Type B pancreatic cell (in vitro differentiated cells): ENCODE data around the gene ZDHHC22. TPM values are rescaled to one million over a fixed set of nuclear protein-coding genes. Genes with fewer than 3 reads are reported as not detected.

Source experiments
- DNase-seq: peaks from one replicate; pipeline ENCODE4 v3.0.0; 2021; ENCODE audit warnings: mixed read lengths; ENCODE audit not compliant: unreplicated experiment; ENCODE audit errors: extremely low spot score
- H3K27ac Mint-ChIP-seq: 2 replicates; pipeline ENCODE4 v1.8.0; 2021; ENCODE audit warnings: mild to moderate bottlenecking, mixed read lengths
- H3K27me3 Mint-ChIP-seq: 2 replicates; pipeline ENCODE4 v1.8.0; 2021; ENCODE audit warnings: mixed read lengths
- H3K36me3 Mint-ChIP-seq: 2 replicates; pipeline ENCODE4 v1.8.0; 2021; ENCODE audit warnings: mixed read lengths
- H3K4me1 Mint-ChIP-seq: one replicate; pipeline ENCODE4 v1.8.0; 2021; ENCODE audit warnings: mixed read lengths; ENCODE audit not compliant: unreplicated experiment
- H3K4me3 Mint-ChIP-seq: 2 replicates; pipeline ENCODE4 v1.8.0; 2021; ENCODE audit warnings: mild to moderate bottlenecking, mixed read lengths
- H3K9me3 Mint-ChIP-seq: 2 replicates; pipeline ENCODE4 v1.8.0; 2021; ENCODE audit warnings: mixed read lengths
- total RNA-seq: library from RNA; stranded (reverse); gene quantifications from 2 replicates; pipeline ENCODE4 v1.2.1, GENCODE V29; 2021; ENCODE audit warnings: low replicate concordance
- TF ChIP-seq, protein P1 (sequence below): fragments of 200-600 bp; sonication (generic); conservative IDR thresholded peaks from 2 replicates; pipeline ENCODE4 v1.5.0; 2021; ENCODE audit warnings: antibody characterized with exemption, mild to moderate bottlenecking

ZDHHC22 gene
- total RNA-seq, 1 donor from 2014 or later, result 0.24 TPM

- H3K27me3 Mint-ChIP-seq, result peaks cover 60% of the 10 kb centered on the region
- DNase-seq, result no peak
- H3K9me3 Mint-ChIP-seq, result no peaks in the 10 kb centered on the region
- H3K27ac Mint-ChIP-seq, result no peak overlapping the region
- H3K4me3 Mint-ChIP-seq, result no peak overlapping the region
- H3K36me3 Mint-ChIP-seq, result no peaks in the 10 kb centered on the region
- TF ChIP-seq, protein P1, sequence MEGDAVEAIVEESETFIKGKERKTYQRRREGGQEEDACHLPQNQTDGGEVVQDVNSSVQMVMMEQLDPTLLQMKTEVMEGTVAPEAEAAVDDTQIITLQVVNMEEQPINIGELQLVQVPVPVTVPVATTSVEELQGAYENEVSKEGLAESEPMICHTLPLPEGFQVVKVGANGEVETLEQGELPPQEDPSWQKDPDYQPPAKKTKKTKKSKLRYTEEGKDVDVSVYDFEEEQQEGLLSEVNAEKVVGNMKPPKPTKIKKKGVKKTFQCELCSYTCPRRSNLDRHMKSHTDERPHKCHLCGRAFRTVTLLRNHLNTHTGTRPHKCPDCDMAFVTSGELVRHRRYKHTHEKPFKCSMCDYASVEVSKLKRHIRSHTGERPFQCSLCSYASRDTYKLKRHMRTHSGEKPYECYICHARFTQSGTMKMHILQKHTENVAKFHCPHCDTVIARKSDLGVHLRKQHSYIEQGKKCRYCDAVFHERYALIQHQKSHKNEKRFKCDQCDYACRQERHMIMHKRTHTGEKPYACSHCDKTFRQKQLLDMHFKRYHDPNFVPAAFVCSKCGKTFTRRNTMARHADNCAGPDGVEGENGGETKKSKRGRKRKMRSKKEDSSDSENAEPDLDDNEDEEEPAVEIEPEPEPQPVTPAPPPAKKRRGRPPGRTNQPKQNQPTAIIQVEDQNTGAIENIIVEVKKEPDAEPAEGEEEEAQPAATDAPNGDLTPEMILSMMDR, result no peak
- no peaks in the 10 kb centered on the region for H3K4me1 Mint-ChIP-seq
Measured at GRCh38 chr14:77153802-77154201, 12.2 kb upstream of the ZDHHC22 start.

DNA sequence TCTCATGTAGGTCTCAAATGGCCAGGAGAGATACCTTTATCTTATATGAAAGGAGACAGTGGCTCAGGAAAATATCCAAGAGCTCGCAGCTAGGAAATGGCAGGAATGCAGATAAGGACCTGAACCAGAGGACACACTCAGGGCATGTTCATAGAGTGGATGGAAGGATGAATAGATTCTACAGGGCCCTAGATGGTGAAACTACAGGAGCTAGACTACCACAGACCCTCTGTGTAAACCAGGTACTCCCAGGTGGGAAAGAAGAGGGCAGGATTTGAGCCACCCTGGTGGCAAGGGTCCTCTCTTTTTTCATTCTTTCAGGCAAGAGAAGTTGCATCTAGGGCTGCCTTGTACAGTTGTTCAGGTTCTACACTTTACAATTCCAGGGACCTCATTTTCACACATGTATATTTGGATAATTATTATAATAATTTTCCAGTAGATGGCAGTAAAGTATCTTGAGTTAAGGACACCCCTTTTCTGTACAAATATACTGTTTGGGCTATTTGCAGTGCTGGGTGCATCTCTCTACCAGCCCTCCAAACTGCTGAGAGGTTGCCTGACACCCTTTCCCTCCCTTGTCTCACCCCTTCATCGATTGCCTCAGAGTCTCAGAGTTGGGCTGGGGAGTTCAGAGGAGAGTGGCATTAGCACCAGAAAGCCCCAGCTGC, 10.5 kb upstream of the ZDHHC22 start:
- no peaks in the 10 kb centered on the region for H3K9me3 Mint-ChIP-seq
- H3K27ac Mint-ChIP-seq, result no peak overlapping the region
- TF ChIP-seq, protein P1, result peak; percentile 43
- no peaks in the 10 kb centered on the region for H3K4me1 Mint-ChIP-seq
- peaks cover 58% of the 10 kb centered on the region for H3K27me3 Mint-ChIP-seq
- H3K36me3 Mint-ChIP-seq, result no peaks in the 10 kb centered on the region
- H3K4me3 Mint-ChIP-seq, result no peak overlapping the region
- DNase-seq, result no peak

DNA sequence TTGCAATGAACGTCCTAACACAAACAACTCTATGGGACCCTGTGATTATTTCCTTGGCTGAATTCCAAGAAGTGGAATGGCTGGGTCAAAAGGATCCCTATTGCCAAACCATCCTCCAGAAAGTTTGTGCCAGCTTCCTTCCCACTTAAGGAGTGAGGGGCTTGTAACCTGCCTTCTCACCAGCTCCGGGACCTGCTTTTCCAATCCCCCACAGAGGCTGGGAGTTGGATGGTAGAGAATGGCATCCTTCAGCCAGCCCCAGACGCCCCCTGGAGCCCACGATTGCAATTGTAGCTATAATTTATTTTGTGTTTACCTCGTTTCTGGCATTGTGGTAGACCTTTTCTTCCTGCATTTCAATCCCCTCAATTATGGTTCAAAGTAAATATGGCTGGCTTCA, 9.7 kb upstream of the ZDHHC22 start:
- H3K36me3 Mint-ChIP-seq, result no peaks in the 10 kb centered on the region
- H3K27me3 Mint-ChIP-seq, result peaks cover 61% of the 10 kb centered on the region
- H3K4me1 Mint-ChIP-seq, result no peaks in the 10 kb centered on the region
- H3K27ac Mint-ChIP-seq, result no peak overlapping the region
- no peaks in the 10 kb centered on the region for H3K9me3 Mint-ChIP-seq
- no peak overlapping the region for H3K4me3 Mint-ChIP-seq
- DNase-seq, result no peak
- TF ChIP-seq, protein P1, result peak; percentile 77

DNA sequence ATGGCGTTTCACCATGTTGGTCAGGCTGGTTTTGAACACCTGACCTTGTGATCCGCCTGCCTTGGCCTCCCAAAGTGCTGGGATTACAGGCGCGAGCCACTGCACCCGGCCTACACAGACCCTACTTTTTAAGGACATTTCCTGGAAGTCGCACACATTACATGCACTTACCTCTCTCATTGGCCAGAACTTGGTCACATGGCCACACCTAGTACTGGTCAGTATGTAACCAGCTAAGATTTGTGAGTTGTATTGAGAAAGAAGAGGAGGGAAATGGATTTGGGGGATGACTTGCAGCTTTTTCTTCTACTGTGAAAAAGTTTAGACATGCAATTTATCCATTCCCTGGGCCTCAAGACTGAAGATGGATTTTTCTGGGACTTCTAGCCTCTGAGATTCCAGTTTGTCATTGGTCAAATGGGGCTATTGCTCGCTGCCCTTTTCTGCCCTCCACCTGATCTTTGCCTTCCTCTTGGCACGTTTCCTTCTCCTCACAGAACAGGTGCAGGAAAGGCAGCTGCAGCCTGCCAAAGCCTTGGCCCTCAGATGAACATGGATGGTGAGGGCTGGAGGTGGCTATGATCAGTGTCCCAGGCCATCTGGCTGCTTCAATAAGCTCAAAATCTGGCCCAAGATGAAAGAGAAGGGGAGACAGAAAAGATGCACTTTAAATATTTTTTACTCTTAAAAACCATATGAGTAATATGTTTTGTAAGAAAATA, 7.1 kb upstream of the ZDHHC22 start:
- no peaks in the 10 kb centered on the region for H3K4me1 Mint-ChIP-seq
- H3K9me3 Mint-ChIP-seq, result no peaks in the 10 kb centered on the region
- TF ChIP-seq, protein P1, result no peak

DNA sequence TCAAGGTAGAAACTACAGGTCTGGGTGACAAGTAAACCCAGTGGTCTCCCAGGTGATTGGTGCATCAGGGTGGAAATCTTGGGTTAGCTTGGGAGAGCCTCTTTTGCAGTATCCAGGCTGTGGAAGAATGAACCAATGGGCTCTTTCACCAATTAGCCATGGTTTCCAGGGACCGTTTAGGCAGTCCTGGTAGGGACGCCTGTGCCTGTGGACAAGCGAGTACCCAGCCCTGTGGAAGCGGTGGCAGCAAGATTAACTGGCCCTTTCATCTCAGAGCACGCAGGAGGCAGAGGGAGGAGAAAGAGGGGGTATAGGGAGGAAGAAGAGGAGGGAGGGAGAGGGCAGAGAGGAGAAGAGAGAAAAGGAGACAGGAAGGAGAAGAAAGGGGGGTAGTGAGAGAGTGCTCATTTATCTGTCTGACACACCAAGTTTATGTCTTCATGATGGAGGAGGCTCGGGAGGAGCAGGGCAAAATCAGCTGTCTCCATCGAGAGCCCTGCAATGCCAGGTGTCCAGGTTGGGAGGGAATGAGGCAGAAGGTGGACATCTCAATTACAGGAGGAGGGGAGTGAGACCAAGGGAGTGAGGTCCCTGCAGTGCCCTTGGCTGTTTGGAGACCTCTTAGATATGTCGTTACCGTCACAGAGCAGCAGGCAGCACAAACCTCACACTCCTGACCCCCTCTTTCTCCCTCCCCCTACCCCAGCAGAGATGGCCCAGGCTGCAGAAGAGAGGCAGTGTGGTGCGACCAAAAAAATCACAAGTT, 4.6 kb upstream of the ZDHHC22 start:
- no peak overlapping the region for H3K27ac Mint-ChIP-seq
- H3K4me1 Mint-ChIP-seq, result no peaks in the 10 kb centered on the region
- no peak for DNase-seq
- H3K27me3 Mint-ChIP-seq, result peaks cover 78% of the 10 kb centered on the region
- H3K9me3 Mint-ChIP-seq, result no peaks in the 10 kb centered on the region
- no peaks in the 10 kb centered on the region for H3K36me3 Mint-ChIP-seq
- H3K4me3 Mint-ChIP-seq, result no peak overlapping the region
- TF ChIP-seq, protein P1, result no peak

More for the DNA sequence above, 7.1 kb upstream of the ZDHHC22 start:
- Mint-ChIP-seq H3K4me3 (no peak overlapping the region), H3K27ac (no peak overlapping the region), H3K27me3 (peaks cover 65% of the 10 kb centered on the region), H3K36me3 (no peaks in the 10 kb centered on the region)
- no peak for DNase-seq
